MM.1S (cell line): ENCODE results near the gene KIAA1549.

Source experiments
- DNase-seq: peaks from one replicate; pipeline ENCODE4 v3.0.0-alpha.2; 2015
- H2AFZ ChIP-seq: fragments of 300-600 bp; sonication (generic); 2 replicates; pipeline ENCODE4 v1.6.0; 2016; ENCODE audit warnings: antibody characterized with exemption, low read length
- H3F3A ChIP-seq: fragments of 300-600 bp; sonication (generic); 2 replicates; pipeline ENCODE4 v1.6.1; 2016; ENCODE audit warnings: mild to moderate bottlenecking, antibody characterized with exemption, low read length, moderate library complexity, mixed read lengths; ENCODE audit not compliant: insufficient read depth
- H3K27ac ChIP-seq: fragments of 300-600 bp; sonication (generic); 2 replicates; pipeline ENCODE4 v1.5.1; 2016; ENCODE audit warnings: mild to moderate bottlenecking, low read length
- H3K27me3 ChIP-seq: fragments of 300-600 bp; sonication (generic); replicated peaks from 2 replicates; pipeline ENCODE4 v1.6.0; 2016; ENCODE audit warnings: low read length; ENCODE audit not compliant: insufficient read depth
- H3K36me3 ChIP-seq: fragments of 300-600 bp; sonication (generic); replicated peaks from 2 replicates; pipeline ENCODE4 v1.6.1; 2016; ENCODE audit warnings: mild to moderate bottlenecking, low read length, mixed read lengths; ENCODE audit not compliant: insufficient read depth
- H3K4me1 ChIP-seq: fragments of 300-600 bp; sonication (generic); 2 replicates; pipeline ENCODE4 v1.6.1; 2016; ENCODE audit warnings: low read length, mixed read lengths
- H3K4me2 ChIP-seq: fragments of 300-600 bp; sonication (generic); 2 replicates; pipeline ENCODE4 v1.6.0; 2016; ENCODE audit warnings: low read depth, low read length
- H3K4me3 ChIP-seq: fragments of 300-600 bp; sonication (generic); 2 replicates; pipeline ENCODE4 v1.5.1; 2016; ENCODE audit warnings: low read length, mixed read lengths
- H3K79me2 ChIP-seq: fragments of 300-600 bp; sonication (generic); 2 replicates; pipeline ENCODE4 v1.6.1; 2016; ENCODE audit warnings: mixed run types, low read length, mixed read lengths
- H3K9ac ChIP-seq: fragments of 300-600 bp; sonication (generic); 2 replicates; pipeline ENCODE4 v1.6.1; 2016; ENCODE audit warnings: low read length, mixed read lengths
- H3K9me2 ChIP-seq: fragments of 300-600 bp; sonication (generic); replicated peaks from 2 replicates; pipeline ENCODE4 v1.6.1; 2016; ENCODE audit warnings: mild to moderate bottlenecking, low read length, mixed read lengths; ENCODE audit not compliant: insufficient read depth
- H3K9me3 ChIP-seq: fragments of 300-600 bp; sonication (generic); replicated peaks from 2 replicates; pipeline ENCODE4 v1.6.1; 2016; ENCODE audit warnings: mild to moderate bottlenecking, low read length, mixed read lengths; ENCODE audit not compliant: insufficient read depth
- H4K20me1 ChIP-seq: fragments of 300-600 bp; sonication (generic); 2 replicates; pipeline ENCODE4 v1.6.1; 2016; ENCODE audit warnings: mild to moderate bottlenecking, low read length, moderate library complexity, mixed read lengths; ENCODE audit not compliant: insufficient read depth
- CTCF ChIP-seq: fragments of 300-600 bp; sonication (generic); IDR thresholded peaks from 2 replicates; pipeline ENCODE4 v1.5.1; 2016; ENCODE audit warnings: antibody characterized with exemption, low read length, mixed read lengths
- EZH2 ChIP-seq: fragments of 300-600 bp; sonication (generic); optimal IDR thresholded peaks from 2 replicates; pipeline ENCODE3; 2017; ENCODE audit warnings: low read depth, mild to moderate bottlenecking, antibody characterized with exemption, low read length, mixed read lengths
- EZH2phosphoT487 ChIP-seq: fragments of 300-600 bp; sonication (generic); IDR thresholded peaks from 2 replicates; pipeline ENCODE4 v1.6.1; 2018; ENCODE audit warnings: antibody characterized with exemption, low read length

KIAA1549 gene

GRCh38 chr7:138832966-138833365 is 148.2 kb downstream of the KIAA1549 start:
- H4K20me1 ChIP-seq, result no peaks in the 10 kb centered on the region
- H3K9ac ChIP-seq, result no peak overlapping the region
- H3K36me3 ChIP-seq, result no peaks in the 10 kb centered on the region
- H3K79me2 ChIP-seq, result no peaks in the 10 kb centered on the region
- H3K27me3 ChIP-seq, result no peaks in the 10 kb centered on the region
- no peak overlapping the region for H3K4me3 ChIP-seq
- no peak for DNase-seq
- no peak overlapping the region for H3K4me2 ChIP-seq
- no peaks in the 10 kb centered on the region for H3K4me1 ChIP-seq
- no peaks in the 10 kb centered on the region for H3F3A ChIP-seq
- no peak overlapping the region for H2AFZ ChIP-seq
- no peak for TF ChIP-seq EZH2
- no peak for TF ChIP-seq CTCF
- TF ChIP-seq EZH2phosphoT487, result no peak
- no peaks in the 10 kb centered on the region for H3K9me2 ChIP-seq
- H3K9me3 ChIP-seq, result no peaks in the 10 kb centered on the region
- H3K27ac ChIP-seq, result no peak overlapping the region

- no peaks in the 10 kb centered on the region for H3K9me3 ChIP-seq
- no peak overlapping the region for H3K9ac ChIP-seq
- no peak overlapping the region for H3K4me3 ChIP-seq
- H3F3A ChIP-seq, result no peaks in the 10 kb centered on the region
- H3K4me2 ChIP-seq, result no peak overlapping the region
- no peak for TF ChIP-seq EZH2
- no peak for TF ChIP-seq CTCF
- no peaks in the 10 kb centered on the region for H3K36me3 ChIP-seq
- H3K27ac ChIP-seq, result no peak overlapping the region
- no peak overlapping the region for H2AFZ ChIP-seq
- no peaks in the 10 kb centered on the region for H4K20me1 ChIP-seq
- no peaks in the 10 kb centered on the region for H3K4me1 ChIP-seq
- no peaks in the 10 kb centered on the region for H3K9me2 ChIP-seq
- no peaks in the 10 kb centered on the region for H3K79me2 ChIP-seq
- DNase-seq, result no peak
- no peaks in the 10 kb centered on the region for H3K27me3 ChIP-seq
Observed at GRCh38 chr7:138829335-138829734, 151.9 kb downstream of the KIAA1549 start.

GRCh38 chr7:138828302-138828701 is 152.9 kb downstream of the KIAA1549 start:
- Histone ChIP-seq H3K36me3 (no peaks in the 10 kb centered on the region), H2AFZ (no peak overlapping the region), H3F3A (no peaks in the 10 kb centered on the region), H3K4me2 (no peak overlapping the region), H3K27me3 (no peaks in the 10 kb centered on the region), H3K79me2 (no peaks in the 10 kb centered on the region), H3K9me2 (no peaks in the 10 kb centered on the region), H3K9me3 (no peaks in the 10 kb centered on the region), H3K4me1 (no peaks in the 10 kb centered on the region), H3K27ac (no peak overlapping the region), H3K9ac (no peak overlapping the region), H4K20me1 (no peaks in the 10 kb centered on the region), H3K4me3 (no peak overlapping the region)
- TF ChIP-seq CTCF, result no peak
- no peak for TF ChIP-seq EZH2
- TF ChIP-seq EZH2phosphoT487, result no peak
- no peak for DNase-seq
